Measurements from ENCODE around the gene CCNQ.
A peak's percentile ranks its signal among the peaks of the same experiment; 100 is the strongest.

Gene CCNQ

GRCh38 chrX:153587342-153587741 is 11.6 kb downstream of the CCNQ start:
- H3K27me3 ChIP-seq (ENCODE audit: insufficient read depth, low read length, poor library complexity), result no peaks in the 10 kb centered on the region
- no peaks in the 10 kb centered on the region for H3K9me3 ChIP-seq (ENCODE audit: insufficient read depth, low read length, severe bottlenecking)
- H2AFZ ChIP-seq (ENCODE audit: low read depth, low read length), result no peak overlapping the region
- no peak overlapping the region for H3K4me3 ChIP-seq (ENCODE audit: low read depth in 1 of 2, low read length in 2 of 2)
- ATAC-seq (ENCODE audit: insufficient read depth, low read depth) (no peak), DNase-seq (no peak)
- TF ChIP-seq CTCF (IDR thresholded peaks at IDR 0.05; ENCODE audit: borderline replicate concordance, extremely low read depth, low read length, poor library complexity, severe bottlenecking) (no peak), EZH2 (IDR thresholded peaks at IDR 0.05; ENCODE audit: borderline replicate concordance, low read depth, low read length, severe bottlenecking) (no peak)
- H3K4me2 ChIP-seq (ENCODE audit: insufficient read depth, low read length), result no peak overlapping the region
- peaks cover 45% of the 10 kb centered on the region for H3K36me3 ChIP-seq (ENCODE audit: insufficient read depth, low read length)
- H3K79me2 ChIP-seq (ENCODE audit: insufficient read depth, low read length), result no peaks in the 10 kb centered on the region
- no peak overlapping the region for H3K27ac ChIP-seq (ENCODE audit: low read length)
- H3K9ac ChIP-seq (ENCODE audit: low read depth, low read length), result no peak overlapping the region
- peaks cover 16% of the 10 kb centered on the region for H3K4me1 ChIP-seq (ENCODE audit: insufficient read depth, low read length)
- H4K20me1 ChIP-seq (ENCODE audit: insufficient read depth, low read length), result 0 out of 2 replicates have a peak, but pooled peaks cover 2% of the 10 kb centered on the region

- Histone ChIP-seq H3K27me3 (ENCODE audit: insufficient read depth, low read length, poor library complexity) (no peaks in the 10 kb centered on the region), H3K79me2 (ENCODE audit: insufficient read depth, low read length) (no peaks in the 10 kb centered on the region), H3K4me2 (ENCODE audit: insufficient read depth, low read length) (no peak overlapping the region), H3K27ac (ENCODE audit: low read length) (no peak overlapping the region), H3K9me3 (ENCODE audit: insufficient read depth, low read length, severe bottlenecking) (no peaks in the 10 kb centered on the region), H3K4me3 (ENCODE audit: low read depth in 1 of 2, low read length in 2 of 2) (no peak overlapping the region), H3K9ac (ENCODE audit: low read depth, low read length) (no peak overlapping the region), H3K36me3 (ENCODE audit: insufficient read depth, low read length) (peaks cover 30% of the 10 kb centered on the region), H3K4me1 (ENCODE audit: insufficient read depth, low read length) (peaks cover 16% of the 10 kb centered on the region), H4K20me1 (ENCODE audit: insufficient read depth, low read length) (no peaks in the 10 kb centered on the region), H2AFZ (ENCODE audit: low read depth, low read length) (no peak overlapping the region)
- no peak for ATAC-seq (ENCODE audit: insufficient read depth, low read depth)
- DNase-seq, result no peak
- TF ChIP-seq EZH2 (IDR thresholded peaks at IDR 0.05; ENCODE audit: borderline replicate concordance, low read depth, low read length, severe bottlenecking) (no peak), CTCF (IDR thresholded peaks at IDR 0.05; ENCODE audit: borderline replicate concordance, extremely low read depth, low read length, poor library complexity, severe bottlenecking) (no peak)
These were observed 13.1 kb downstream of the CCNQ start for GRCh38 chrX:153585827-153586226.

GRCh38 chrX:153583433-153583832 is 15.5 kb downstream of the CCNQ start:
- Histone ChIP-seq H3K4me1 (ENCODE audit: insufficient read depth, low read length) (peaks cover 16% of the 10 kb centered on the region), H3K27ac (ENCODE audit: low read length) (0 out of 2 replicates have a peak overlapping the region, but pooled peaks have one; percentile 4), H3K4me2 (ENCODE audit: insufficient read depth, low read length) (peak overlapping the region; percentile 63; the same call in 1 of the 2 replicates), H3K4me3 (ENCODE audit: low read depth in 1 of 2, low read length in 2 of 2) (no peak overlapping the region), H4K20me1 (ENCODE audit: insufficient read depth, low read length) (no peaks in the 10 kb centered on the region), H3K79me2 (ENCODE audit: insufficient read depth, low read length) (no peaks in the 10 kb centered on the region), H3K9me3 (ENCODE audit: insufficient read depth, low read length, severe bottlenecking) (no peaks in the 10 kb centered on the region), H3K36me3 (ENCODE audit: insufficient read depth, low read length) (peaks cover 16% of the 10 kb centered on the region), H3K27me3 (ENCODE audit: insufficient read depth, low read length, poor library complexity) (no peaks in the 10 kb centered on the region), H3K9ac (ENCODE audit: low read depth, low read length) (peak overlapping the region; percentile 44; the same call in 1 of the 2 replicates), H2AFZ (ENCODE audit: low read depth, low read length) (peak overlapping the region; percentile 19; the same call in 1 of the 2 replicates)
- TF ChIP-seq CTCF (IDR thresholded peaks at IDR 0.05; ENCODE audit: borderline replicate concordance, extremely low read depth, low read length, poor library complexity, severe bottlenecking) (no peak), EZH2 (IDR thresholded peaks at IDR 0.05; ENCODE audit: borderline replicate concordance, low read depth, low read length, severe bottlenecking) (no peak)
- ATAC-seq (ENCODE audit: insufficient read depth, low read depth), result no peak
- DNase-seq, result no peak
